C4-2B (cell line): ENCODE measurements around the gene ATRAID.

Source experiments
- CTCF ChIP-seq: fragments of 450-650 bp; conservative IDR thresholded peaks from 2 replicates; pipeline ENCODE4 v1.5.1; 2017; ENCODE audit warnings: mild to moderate bottlenecking
- ZFX ChIP-seq: fragments of 450-650 bp; IDR thresholded peaks from 2 replicates; pipeline ENCODE4 v1.6.1; 2017

GRCh38 chr2:27240406-27240805 lies 28.6 kb downstream of the ATRAID start:
- TF ChIP-seq CTCF = no peak
- no peak for TF ChIP-seq ZFX
